Measurements from ENCODE around the gene ARPC2.
"Not testable (repeated sequence)": the region's sequence is repeated elsewhere in the genome, so short reads cannot be mapped to it uniquely, and the experiment has no call there.

ARPC2 gene

GRCh38 chr2:218271487-218271797 lies 54.5 kb downstream of the ARPC2 start:
- Histone ChIP-seq H3K36me3 (ENCODE audit: control insufficient read depth, insufficient read depth, low read length) (peaks cover 5% of the 10 kb centered on the region), H2BK5ac (ENCODE audit: low read length) (no peak overlapping the region), H3K18ac (ENCODE audit: low read length) (no peak overlapping the region), H3K79me2 (ENCODE audit: control insufficient read depth, insufficient read depth, low read length) (peaks cover 9% of the 10 kb centered on the region), H2BK15ac (replicated peaks; ENCODE audit: low read depth) (no peak overlapping the region), H4K8ac (ENCODE audit: low read depth, low read length) (no peak overlapping the region), H3K79me1 (ENCODE audit: low read length) (peaks cover 7% of the 10 kb centered on the region), H2BK120ac (ENCODE audit: low read depth, low read length) (no peak overlapping the region), H3K27me3 (ENCODE audit: insufficient read depth, low read length, poor library complexity) (no peaks in the 10 kb centered on the region), H3K4ac (ENCODE audit: low read depth, low read length) (no peak overlapping the region), H3K4me3 (ENCODE audit: low read length) (no peak overlapping the region), H3K23ac (ENCODE audit: low read length) (no peak overlapping the region), H4K5ac (ENCODE audit: low read length) (no peak overlapping the region), H2AK5ac (ENCODE audit: low read length) (no peak overlapping the region), H3K56ac (ENCODE audit: low read length) (no peak overlapping the region), H3K9ac (ENCODE audit: low read length) (peak overlapping the region; percentile 88), H3K4me2 (ENCODE audit: low read length) (no peak overlapping the region), H3K4me1 (ENCODE audit: control insufficient read depth, low read depth, low read length) (no peaks in the 10 kb centered on the region), H3K27ac (ENCODE audit: low read depth, low read length) (no peak overlapping the region)
- DNase-seq: no peak
- WGBS (ENCODE audit: extremely low coverage, insufficient coverage, low lambda C conversion rate): no CpG with 5 or more reads among the region's 4 CpGs

- Histone ChIP-seq H3K27me3 (ENCODE audit: insufficient read depth, low read length, poor library complexity) (no peaks in the 10 kb centered on the region), H3K4me1 (ENCODE audit: control insufficient read depth, low read depth, low read length) (no peaks in the 10 kb centered on the region), H3K4me2 (ENCODE audit: low read length) (no peak overlapping the region), H3K4me3 (ENCODE audit: low read length) (no peak overlapping the region), H3K27ac (ENCODE audit: low read depth, low read length) (no peak overlapping the region), H4K5ac (ENCODE audit: low read length) (no peak overlapping the region), H3K56ac (ENCODE audit: low read length) (no peak overlapping the region), H3K23ac (ENCODE audit: low read length) (no peak overlapping the region), H3K79me1 (ENCODE audit: low read length) (peaks cover 7% of the 10 kb centered on the region), H3K9ac (ENCODE audit: low read length) (no peak overlapping the region), H3K4ac (ENCODE audit: low read depth, low read length) (no peak overlapping the region), H3K18ac (ENCODE audit: low read length) (no peak overlapping the region), H2AK5ac (ENCODE audit: low read length) (no peak overlapping the region), H3K36me3 (ENCODE audit: control insufficient read depth, insufficient read depth, low read length) (peaks cover 9% of the 10 kb centered on the region), H2BK5ac (ENCODE audit: low read length) (no peak overlapping the region), H2BK15ac (replicated peaks; ENCODE audit: low read depth) (no peak overlapping the region), H2BK120ac (ENCODE audit: low read depth, low read length) (no peak overlapping the region), H4K8ac (ENCODE audit: low read depth, low read length) (no peak overlapping the region), H3K79me2 (ENCODE audit: control insufficient read depth, insufficient read depth, low read length) (peaks cover 9% of the 10 kb centered on the region)
- no CpG with 5 or more reads among the region's 5 CpGs for WGBS (ENCODE audit: extremely low coverage, insufficient coverage, low lambda C conversion rate)
- no peak for DNase-seq
Observed at GRCh38 chr2:218271865-218272530, 55.0 kb downstream of the ARPC2 start.

GRCh38 chr2:218272531-218273212 lies 55.7 kb downstream of the ARPC2 start:
- Histone ChIP-seq H3K4ac (ENCODE audit: low read depth, low read length) (no peak overlapping the region), H3K79me2 (ENCODE audit: control insufficient read depth, insufficient read depth, low read length) (peaks cover 9% of the 10 kb centered on the region), H2BK5ac (ENCODE audit: low read length) (no peak overlapping the region), H3K9ac (ENCODE audit: low read length) (no peak overlapping the region), H3K27me3 (ENCODE audit: insufficient read depth, low read length, poor library complexity) (no peaks in the 10 kb centered on the region), H3K23ac (ENCODE audit: low read length) (no peak overlapping the region), H4K8ac (ENCODE audit: low read depth, low read length) (no peak overlapping the region), H3K18ac (ENCODE audit: low read length) (no peak overlapping the region), H3K79me1 (ENCODE audit: low read length) (peaks cover 7% of the 10 kb centered on the region), H2AK5ac (ENCODE audit: low read length) (no peak overlapping the region), H3K56ac (ENCODE audit: low read length) (no peak overlapping the region), H2BK120ac (ENCODE audit: low read depth, low read length) (no peak overlapping the region), H4K5ac (ENCODE audit: low read length) (no peak overlapping the region), H3K4me2 (ENCODE audit: low read length) (no peak overlapping the region), H3K4me1 (ENCODE audit: control insufficient read depth, low read depth, low read length) (no peaks in the 10 kb centered on the region), H3K4me3 (ENCODE audit: low read length) (no peak overlapping the region), H3K36me3 (ENCODE audit: control insufficient read depth, insufficient read depth, low read length) (peaks cover 8% of the 10 kb centered on the region), H2BK15ac (replicated peaks; ENCODE audit: low read depth) (no peak overlapping the region), H3K27ac (ENCODE audit: low read depth, low read length) (no peak overlapping the region)
- peak; percentile 89 for DNase-seq
- no CpG with 5 or more reads among the region's 18 CpGs for WGBS (ENCODE audit: extremely low coverage, insufficient coverage, low lambda C conversion rate)

- H3K27me3 ChIP-seq (ENCODE audit: insufficient read depth, low read length, poor library complexity); H3K9ac ChIP-seq (ENCODE audit: low read length); H3K4me2 ChIP-seq (ENCODE audit: low read length); H3K56ac ChIP-seq (ENCODE audit: low read length); DNase-seq; H3K4ac ChIP-seq (ENCODE audit: low read depth, low read length); H3K79me1 ChIP-seq (ENCODE audit: low read length); H3K4me3 ChIP-seq (ENCODE audit: low read length); H2BK5ac ChIP-seq (ENCODE audit: low read length); H4K8ac ChIP-seq (ENCODE audit: low read depth, low read length); H3K27ac ChIP-seq (ENCODE audit: low read depth, low read length); H2AK5ac ChIP-seq (ENCODE audit: low read length); H4K5ac ChIP-seq (ENCODE audit: low read length); H2BK15ac ChIP-seq (replicated peaks; ENCODE audit: low read depth); H3K18ac ChIP-seq (ENCODE audit: low read length); H2BK120ac ChIP-seq (ENCODE audit: low read depth, low read length); H3K79me2 ChIP-seq (ENCODE audit: control insufficient read depth, insufficient read depth, low read length); H3K23ac ChIP-seq (ENCODE audit: low read length); H3K4me1 ChIP-seq (ENCODE audit: control insufficient read depth, low read depth, low read length): not testable (repeated sequence)
- no CpG with 5 or more reads among the region's 8 CpGs for WGBS (ENCODE audit: extremely low coverage, insufficient coverage, low lambda C conversion rate)
- H3K36me3 ChIP-seq (ENCODE audit: control insufficient read depth, insufficient read depth, low read length): peaks cover 12% of the 10 kb centered on the region
Observed at GRCh38 chr2:218273214-218273907, 56.4 kb downstream of the ARPC2 start.

- peaks cover 12% of the 10 kb centered on the region for H3K36me3 ChIP-seq (ENCODE audit: control insufficient read depth, insufficient read depth, low read length)
- no peak overlapping the region for H3K56ac ChIP-seq (ENCODE audit: low read length)
- WGBS (ENCODE audit: extremely low coverage, insufficient coverage, low lambda C conversion rate): no CpG with 5 or more reads among the region's 2 CpGs
- H3K9ac ChIP-seq (ENCODE audit: low read length): no peak overlapping the region
- peaks cover 9% of the 10 kb centered on the region for H3K79me2 ChIP-seq (ENCODE audit: control insufficient read depth, insufficient read depth, low read length)
- H2BK120ac ChIP-seq (ENCODE audit: low read depth, low read length): no peak overlapping the region
- H3K4ac ChIP-seq (ENCODE audit: low read depth, low read length): no peak overlapping the region
- H2BK15ac ChIP-seq (replicated peaks; ENCODE audit: low read depth): no peak overlapping the region
- H3K18ac ChIP-seq (ENCODE audit: low read length): no peak overlapping the region
- H3K79me1 ChIP-seq (ENCODE audit: low read length): peaks cover 7% of the 10 kb centered on the region
- H3K27ac ChIP-seq (ENCODE audit: low read depth, low read length): no peak overlapping the region
- H3K4me3 ChIP-seq (ENCODE audit: low read length): no peak overlapping the region
- no peaks in the 10 kb centered on the region for H3K4me1 ChIP-seq (ENCODE audit: control insufficient read depth, low read depth, low read length)
- no peak overlapping the region for H4K5ac ChIP-seq (ENCODE audit: low read length)
- H3K23ac ChIP-seq (ENCODE audit: low read length): no peak overlapping the region
- H3K27me3 ChIP-seq (ENCODE audit: insufficient read depth, low read length, poor library complexity): no peaks in the 10 kb centered on the region
- no peak overlapping the region for H2BK5ac ChIP-seq (ENCODE audit: low read length)
- no peak for DNase-seq
- H3K4me2 ChIP-seq (ENCODE audit: low read length): no peak overlapping the region
- H2AK5ac ChIP-seq (ENCODE audit: low read length): no peak overlapping the region
- H4K8ac ChIP-seq (ENCODE audit: low read depth, low read length): no peak overlapping the region
Observed at GRCh38 chr2:218273908-218274249, 56.9 kb downstream of the ARPC2 start.
